Ascending aorta (tissue), 2 donors: ENCODE results near the gene FNDC5. TPM values are rescaled to one million over a fixed set of nuclear protein-coding genes. Genes with fewer than 3 reads are reported as not detected.
"Not testable (repeated sequence)": the region's sequence is repeated elsewhere in the genome, so short reads cannot be mapped to it uniquely, and the experiment has no call there.

Source experiments
- DNase-seq, 2 donors: peaks; one replicate each; pipeline ENCODE4 v3.0.0-alpha.2; 2019; ENCODE audit warnings: low spot score in 2 of 2
- H3K27ac ChIP-seq, 2 donors: fragments of 200-600 bp; sonication (generic); one replicate each; pipeline ENCODE4 v1.5.1; 2016 to 2017; ENCODE audit warnings: mild to moderate bottlenecking in 1 of 2
- H3K27me3 ChIP-seq: fragments of 200-600 bp; sonication (generic); one replicate; pipeline ENCODE4 v1.5.1; 2017
- H3K36me3 ChIP-seq, 2 donors: fragments of 200-600 bp; sonication (generic); one replicate each; pipeline ENCODE4 v1.5.1; 2016
- H3K4me1 ChIP-seq, 2 donors: fragments of 200-600 bp; sonication (generic); one replicate each; pipeline ENCODE4 v1.5.1; 2016 to 2017; ENCODE audit warnings: mild to moderate bottlenecking in 1 of 2
- H3K4me3 ChIP-seq, 2 donors: fragments of 200-600 bp; sonication (generic); one replicate each; pipeline ENCODE4 v1.5.1; 2016 to 2017; ENCODE audit warnings: mild to moderate bottlenecking in 1 of 2
- H3K9me3 ChIP-seq, 2 donors: fragments of 200-600 bp; sonication (generic); one replicate each; pipeline ENCODE4 v1.5.1; 2016
- CTCF ChIP-seq, 3 experiments: fragments of 200-600 bp in 2 of 3; fragments of 450-650 bp in 1 of 3; sonication (generic) in 2 of 3; IDR thresholded peaks; one replicate each; pipeline ENCODE4 v1.5.1; 2016 to 2019; ENCODE audit warnings: antibody characterized with exemption in 3 of 3, mild to moderate bottlenecking in 1 of 3, moderate library complexity in 1 of 3
- intact Hi-C: fragments of 100-400 bp; cut with DNase I; formaldehyde crosslinking; loops from one replicate; pipeline ENCODE4 v1.15.1; 2023
- total RNA-seq: library from RNA; depleted of rRNA; stranded (reverse); fragments of >200 nt; gene quantifications from one replicate; pipeline ENCODE4 v1.1.0, GENCODE V29; 2016

FNDC5 gene
- total RNA-seq, 1 donor from 2014 or later: 8.9 TPM

GRCh38 chr1:32910319-32910718 lies 39.6 kb upstream of the FNDC5 start:
- intact Hi-C loops: no loop called here
- no peak for DNase-seq
- Histone ChIP-seq H3K4me3 (no peak overlapping the region), H3K4me1 (no peaks in the 10 kb centered on the region), H3K9me3 (no peaks in the 10 kb centered on the region), H3K27ac (no peak overlapping the region), H3K27me3 (no peaks in the 10 kb centered on the region), H3K36me3 (no peaks in the 10 kb centered on the region)
- no peak for TF ChIP-seq CTCF (IDR thresholded peaks at IDR 0.05)

DNA sequence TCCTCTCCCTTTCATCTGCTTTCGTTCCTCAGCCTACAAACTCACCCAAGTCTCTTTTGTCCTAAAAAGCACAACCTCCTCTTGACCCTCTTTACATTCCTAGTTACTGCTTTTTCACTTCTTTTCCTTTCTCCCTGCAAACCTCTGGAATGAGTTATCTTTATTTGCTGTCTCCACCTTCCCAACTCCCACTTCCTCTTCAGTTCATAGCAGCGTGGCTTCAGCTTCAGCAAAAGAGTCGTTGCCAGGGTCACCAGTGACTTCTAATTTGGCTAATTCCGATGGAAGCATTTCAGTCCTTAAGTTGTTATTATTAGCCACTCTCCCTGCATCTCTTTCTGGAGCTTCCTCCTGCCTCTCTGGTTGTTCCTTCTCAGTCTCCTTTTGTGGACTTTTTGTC lies 36.7 kb upstream of the FNDC5 start:
- H3K4me3 ChIP-seq: no peak overlapping the region
- no peaks in the 10 kb centered on the region for H3K4me1 ChIP-seq
- H3K27me3 ChIP-seq: no peaks in the 10 kb centered on the region
- TF ChIP-seq CTCF (IDR thresholded peaks at IDR 0.05): no peak
- no peak for DNase-seq
- intact Hi-C loops: no loop called here
- no peaks in the 10 kb centered on the region for H3K36me3 ChIP-seq
- no peak overlapping the region for H3K27ac ChIP-seq
- H3K9me3 ChIP-seq: no peaks in the 10 kb centered on the region

GRCh38 chr1:32906654-32907053 lies 35.9 kb upstream of the FNDC5 start:
- intact Hi-C loops: no loop called here
- no peak for TF ChIP-seq CTCF (IDR thresholded peaks at IDR 0.05)
- Histone ChIP-seq H3K27me3 (no peaks in the 10 kb centered on the region), H3K4me3 (no peak overlapping the region), H3K27ac (no peak overlapping the region), H3K4me1 (no peaks in the 10 kb centered on the region), H3K9me3 (no peaks in the 10 kb centered on the region), H3K36me3 (no peaks in the 10 kb centered on the region)
- no peak for DNase-seq

DNA sequence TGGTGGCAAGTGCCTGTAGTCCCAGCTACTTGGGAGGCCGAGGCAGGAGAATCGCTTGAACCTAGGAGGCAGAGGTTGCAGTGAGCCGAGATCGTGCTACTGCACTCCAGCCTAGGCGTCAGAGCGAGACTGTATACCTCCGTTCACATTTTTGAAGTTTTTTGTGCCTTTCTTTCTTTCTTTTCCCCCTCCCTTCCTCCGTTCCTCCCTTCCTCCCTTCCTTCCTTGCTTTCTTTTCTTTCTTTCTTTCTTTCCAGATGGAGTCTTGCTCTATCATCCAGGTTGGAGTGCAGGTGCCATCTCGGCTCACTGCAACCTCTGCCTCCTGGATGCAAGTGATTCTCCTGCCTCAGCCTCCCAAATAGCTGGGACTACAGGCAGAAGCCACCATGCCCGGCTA lies 34.9 kb upstream of the FNDC5 start:
- H3K9me3 ChIP-seq, DNase-seq, H3K27me3 ChIP-seq, H3K4me1 ChIP-seq, H3K36me3 ChIP-seq, H3K4me3 ChIP-seq, H3K27ac ChIP-seq, intact Hi-C loops: not testable (repeated sequence)

GRCh38 chr1:32904797-32905196 lies 34.1 kb upstream of the FNDC5 start:
- Histone ChIP-seq H3K27ac (no peak overlapping the region), H3K27me3 (no peaks in the 10 kb centered on the region), H3K4me1 (peaks cover 4 to 6% of the 10 kb centered on the region in 2 donors), H3K9me3 (no peaks in the 10 kb centered on the region), H3K4me3 (no peak overlapping the region), H3K36me3 (no peaks in the 10 kb centered on the region)
- intact Hi-C loops: no loop called here
- TF ChIP-seq CTCF (IDR thresholded peaks at IDR 0.05): no peak
- no peak for DNase-seq

GRCh38 chr1:32903991-32904785 lies 33.5 kb upstream of the FNDC5 start:
- intact Hi-C loops: no loop called here
- no peak for DNase-seq
- no peak for TF ChIP-seq CTCF (IDR thresholded peaks at IDR 0.05)
- no peak overlapping the region for H3K27ac ChIP-seq
- H3K4me1 ChIP-seq: peaks cover 4 to 6% of the 10 kb centered on the region in 2 donors
- no peaks in the 10 kb centered on the region for H3K9me3 ChIP-seq
- H3K4me3 ChIP-seq: no peak overlapping the region
- H3K27me3 ChIP-seq: no peaks in the 10 kb centered on the region
- no peaks in the 10 kb centered on the region for H3K36me3 ChIP-seq
